GM12878 (cell line): Measurements from ENCODE around the gene APLP2. TPM values are rescaled to one million over a fixed set of nuclear protein-coding genes. Genes with fewer than 3 reads are reported as not detected.

Experiments used
- ATAC-seq: fragments of 200-7000 bp; cut with Tn5 transposase; 3 replicates; pipeline ENCODE4 v1.9.1; 2020; ENCODE audit warnings: mild to moderate bottlenecking, moderate library complexity
- BruUV-seq: library from RNA; stranded (reverse); fragments of 400-500 nt; replicated peaks from 2 replicates; lab custom pipeline; 2021; lab: Mats Ljungman, UMichigan
- CTCF ChIA-PET: fragments of 300-600 bp; sonication (Branson Sonifier 250); formaldehyde crosslinking; extraction: SDS; loops from one replicate; lab custom pipeline; 2021; ENCODE audit warnings: inconsistent platforms; lab: Yijun Ruan, JAX
- POLR2A ChIA-PET: fragments of 350-600 bp; formaldehyde crosslinking; extraction: SDS; loops from one replicate; lab custom pipeline; 2021; ENCODE audit warnings: inconsistent platforms; lab: Charles Lee
- RAD21 ChIA-PET: fragments of 300-600 bp; sonication (Branson Sonifier 250); formaldehyde crosslinking; loops from one replicate; lab custom pipeline; 2023; ENCODE audit warnings: antibody characterized with exemption; ENCODE audit not compliant: unreplicated experiment; lab: Charles Lee
- SMC1A ChIA-PET: fragments of 300-600 bp; sonication (Branson Sonifier 250); formaldehyde crosslinking; loops from one replicate; lab custom pipeline; 2023; ENCODE audit not compliant: unreplicated experiment, uncharacterized antibody; lab: Charles Lee
- DNase-seq: peaks from one replicate; pipeline ENCODE4 v3.0.0-alpha.2; 2011; ENCODE audit warnings: low read depth, low spot score
- FAIRE-seq: peaks from 3 replicates; lab custom pipeline; 2011; peaks lifted over from hg19 to GRCh38; lab: Jason Lieb, UNC
- H2AFZ ChIP-seq: 2 replicates; pipeline ENCODE4 v1.6.0; 2011; ENCODE audit warnings: low read depth, low read length, control low read depth; ENCODE audit not compliant: control insufficient read depth
- H3K27ac ChIP-seq: 2 replicates; pipeline ENCODE4 v1.5.1; 2011; ENCODE audit warnings: control low read depth; ENCODE audit not compliant: control insufficient read depth, insufficient read depth
- H3K27me3 ChIP-seq, 2 experiments: replicated peaks in 1 of 2; 2 replicates each; pipeline versions ENCODE4 v1.6.0 to v1.6.1; 2011; ENCODE audit warnings: low read length in 1 of 2; ENCODE audit not compliant: control insufficient read depth in 2 of 2, insufficient read depth in 2 of 2
- H3K36me3 ChIP-seq, 2 experiments: 2 replicates each; pipeline ENCODE4 v1.5.1; 2011; ENCODE audit warnings: low read length in 1 of 2; ENCODE audit not compliant: control insufficient read depth in 2 of 2, insufficient read depth in 2 of 2
- H3K4me1 ChIP-seq: 2 replicates; pipeline ENCODE4 v1.6.1; 2011; ENCODE audit warnings: mild to moderate bottlenecking, low read length, moderate library complexity, mixed read lengths; ENCODE audit not compliant: control insufficient read depth, insufficient read depth
- H3K4me2 ChIP-seq: 2 replicates; pipeline ENCODE4 v1.6.0; 2011; ENCODE audit warnings: control low read depth; ENCODE audit not compliant: control insufficient read depth, insufficient read depth
- H3K4me3 ChIP-seq: fragments of 200-600 bp; sonication (generic); 2 replicates; pipeline ENCODE4 v1.5.1; 2016
- H3K79me2 ChIP-seq: 2 replicates; pipeline ENCODE4 v1.6.0; 2011; ENCODE audit warnings: low read length; ENCODE audit not compliant: control insufficient read depth, insufficient read depth
- H3K9ac ChIP-seq: 2 replicates; pipeline ENCODE4 v1.8.0; 2011; ENCODE audit warnings: low read length, control low read depth, mixed read lengths; ENCODE audit not compliant: control insufficient read depth, insufficient read depth
- H3K9me3 ChIP-seq: replicated peaks from 3 replicates; pipeline ENCODE4 v1.5.1; 2011; ENCODE audit warnings: mild to moderate bottlenecking, low read length; ENCODE audit not compliant: control insufficient read depth, insufficient read depth
- H4K20me1 ChIP-seq: 2 replicates; pipeline ENCODE4 v1.6.0; 2011; ENCODE audit not compliant: control insufficient read depth, insufficient read depth
- ATF7 ChIP-seq: fragments of 450-650 bp; IDR thresholded peaks from 2 replicates; pipeline ENCODE4 v1.6.1; 2016; ENCODE audit warnings: low read depth, mild to moderate bottlenecking
- BHLHE40 ChIP-seq, 2 experiments: fragments of 450-650 bp in 1 of 2; IDR thresholded peaks; 2 replicates each; pipeline ENCODE4 v1.6.1; 2011 to 2017; ENCODE audit warnings: low read depth in 2 of 2, borderline replicate concordance in 1 of 2, improper control_type of control experiment in 1 of 2, low read length in 1 of 2, mild to moderate bottlenecking in 1 of 2
- BMI1 ChIP-seq: fragments of 450-650 bp; IDR thresholded peaks from 2 replicates; pipeline ENCODE4 v1.6.1; 2016; ENCODE audit warnings: mild to moderate bottlenecking, moderate library complexity, borderline replicate concordance
- CBFB ChIP-seq: IDR thresholded peaks from 2 replicates; pipeline ENCODE4 v1.6.1; 2016; ENCODE audit warnings: antibody characterized with exemption, low read depth
- CBX3 ChIP-seq: fragments of 200-600 bp; sonication (generic); IDR thresholded peaks from 2 replicates; pipeline ENCODE4 v1.6.1; 2016; ENCODE audit warnings: low read depth, borderline replicate concordance
- CEBPB ChIP-seq, 2 experiments: fragments of 150-350 bp in 1 of 2; IDR thresholded peaks; 2 replicates each; pipeline ENCODE4 v1.6.1; 2012 to 2014; ENCODE audit warnings: low read depth in 2 of 2, low read length in 2 of 2, borderline replicate concordance in 1 of 2, inconsistent platforms in 1 of 2
- CREB1 ChIP-seq: IDR thresholded peaks from 2 replicates; pipeline ENCODE4 v1.6.1; 2012; ENCODE audit warnings: low read depth, mild to moderate bottlenecking, inconsistent platforms
- E2F8 ChIP-seq: fragments of 450-650 bp; IDR thresholded peaks from 2 replicates; pipeline ENCODE4 v1.6.1; 2018; ENCODE audit warnings: mild to moderate bottlenecking, low read depth, moderate library complexity; ENCODE audit not compliant: partially characterized antibody
- FOS ChIP-seq: IDR thresholded peaks from 3 replicates; pipeline ENCODE4 v1.6.1; 2011; ENCODE audit warnings: borderline replicate concordance; ENCODE audit not compliant: insufficient read length; ENCODE audit errors: extremely low read depth
- IKZF1 ChIP-seq: fragments of 450-650 bp; conservative IDR thresholded peaks from 2 replicates; pipeline ENCODE4 v1.6.1; 2017; ENCODE audit warnings: antibody characterized with exemption, mild to moderate bottlenecking
- KLF5 ChIP-seq: fragments of 450-650 bp; IDR thresholded peaks from 2 replicates; pipeline ENCODE4 v1.6.1; 2014; ENCODE audit warnings: mild to moderate bottlenecking; ENCODE audit not compliant: partially characterized antibody
- POLR2AphosphoS5 ChIP-seq: IDR thresholded peaks from 2 replicates; pipeline ENCODE4 v1.6.1; 2011; ENCODE audit warnings: mild to moderate bottlenecking, low read length, inconsistent platforms
- RAD21 ChIP-seq: IDR thresholded peaks from 2 replicates; pipeline ENCODE4 v1.6.1; 2011; ENCODE audit warnings: mild to moderate bottlenecking, low read depth, low read length, moderate library complexity; ENCODE audit not compliant: insufficient read depth
- TAF1 ChIP-seq: IDR thresholded peaks from 2 replicates; pipeline ENCODE4 v1.6.1; 2011; ENCODE audit warnings: mild to moderate bottlenecking, low read depth, low read length, borderline replicate concordance
- TCF7 ChIP-seq: IDR thresholded peaks from 2 replicates; pipeline ENCODE4 v1.6.1; 2014; ENCODE audit warnings: antibody characterized with exemption, borderline replicate concordance
- USF2 ChIP-seq: IDR thresholded peaks from 2 replicates; pipeline ENCODE4 v1.6.1; 2011; ENCODE audit warnings: low read depth, low read length, improper control_type of control experiment, borderline replicate concordance
- YBX1 ChIP-seq: fragments of 450-650 bp; IDR thresholded peaks from 2 replicates; pipeline ENCODE4 v1.6.1; 2016; ENCODE audit warnings: antibody characterized with exemption
- ZBED1 ChIP-seq: IDR thresholded peaks from 2 replicates; pipeline ENCODE4 v1.6.1; 2016; ENCODE audit warnings: borderline replicate concordance
- ZBTB4 ChIP-seq: fragments of 450-650 bp; formaldehyde crosslinking; IDR thresholded peaks from 2 replicates; pipeline ENCODE4 v1.4.0; 2022; ENCODE audit warnings: mild to moderate bottlenecking, moderate library complexity
- WGBS: methylation state at CpG from one replicate; pipeline ENCODE4 v1.1.6; 2016; ENCODE audit warnings: low lambda C conversion rate; ENCODE audit not compliant: insufficient replicate concordance, insufficient coverage; ENCODE audit errors: missing lambda C conversion rate; 5-methylcytosine and 5-hydroxymethylcytosine counted together
- in situ Hi-C: fragments of 300-500 bp; cut with MboI; formaldehyde crosslinking; loops from 9 replicates; pipeline ENCODE4 v1.14.3; 2018; ENCODE audit warnings: mixed read lengths
- intact Hi-C: fragments of 100-400 bp; cut with micrococcal nuclease; formaldehyde crosslinking; loops from one replicate; pipeline ENCODE4 v1.14.2; 2022; ENCODE audit not compliant: unreplicated experiment
- polyA plus RNA-seq, 11 experiments: library from polyadenylated mRNA; depleted of rRNA in 4 of 11; unstranded in 6 of 11; stranded (reverse) in 5 of 11; fragments of >200 nt; fragmentation: Nextera tagmentation in 4 of 11; fragmentation: Illumina TruSeq in 1 of 11; extraction: Ambion mirVana in 4 of 11; extraction: Trizol in 1 of 11; gene quantifications; 1 replicate in 1 of 11; 2 replicates in 10 of 11; pipeline versions ENCODE4 v1.2.1 to v1.2.3, GENCODE V29; 2011 to 2016; ENCODE audit warnings: inconsistent platforms in 2 of 11, missing spikeins in 2 of 11, low read depth in 1 of 11
- total RNA-seq, 4 experiments: library from RNA; depleted of rRNA in 3 of 4; stranded (reverse); fragments of >200 nt in 3 of 4; fragmentation: Illumina TruSeq in 1 of 4; extraction: Trizol in 1 of 4; gene quantifications; 2 replicates each; pipeline versions ENCODE4 v1.2.1 to v1.2.3, GENCODE V29; 2013 to 2021

The APLP2 gene
- total and polyA plus RNA-seq, 10 of the 15 experiments (the other 5 are each of a cell fraction or from before 2014, with no cell fraction given), result 2.3 to 38.8 (median 21.3) TPM

GRCh38 chr11:130166457-130166784 lies 96.7 kb downstream of the APLP2 start:
- FAIRE-seq (no peak), ATAC-seq (peak; percentile 89), DNase-seq (no peak)
- no peak overlapping the region for H3K27ac ChIP-seq
- POLR2A ChIA-PET, result interaction anchor here (1.1 to 2.1 kb wide), 2 partner anchors 12 to 19 kb away, joined by 3 to 6 read pairs; no protein-coding TSS in a partner anchor
- H3K36me3 ChIP-seq, result no peaks in the 10 kb centered on the region
- H3K9me3 ChIP-seq, result no peaks in the 10 kb centered on the region
- intact Hi-C loops, result no loop called here
- no peak overlapping the region for H2AFZ ChIP-seq
- H4K20me1 ChIP-seq, result no peaks in the 10 kb centered on the region
- no peak overlapping the region for H3K4me2 ChIP-seq
- no TSS peak for BruUV-seq
- H3K9ac ChIP-seq, result no peak overlapping the region
- H3K27me3 ChIP-seq, result peaks cover 2 to 3% of the 10 kb centered on the region in 2 experiments; a peak in 2 of 4 replicates
- in situ Hi-C loops, result no loop called here
- H3K4me1 ChIP-seq, result no peaks in the 10 kb centered on the region
- no peaks in the 10 kb centered on the region for H3K79me2 ChIP-seq
- RAD21 ChIA-PET, result interaction anchor here (1.0 to 1.5 kb wide), 5 partner anchors 9 to 46 kb away, joined by 3 to 6 read pairs (median 5); no protein-coding TSS in a partner anchor
- CTCF ChIA-PET, result interaction anchor here (1.1 to 1.5 kb wide), 2 partner anchors 16 to 34 kb away, joined by 4 read pairs; no protein-coding TSS in a partner anchor
- SMC1A ChIA-PET, result interaction anchor here (0.9 to 4.6 kb wide), 6 partner anchors 9 to 244 kb away, joined by 3 to 21 read pairs (median 4); no protein-coding TSS in a partner anchor
- WGBS, result 0% methylated on average over 4 of the region's 4 CpGs
- no peak overlapping the region for H3K4me3 ChIP-seq
- TF ChIP-seq IKZF1 (0 out of 2 replicates have a peak, but pooled peaks have one; percentile 16), RAD21 (no peak), KLF5 (no peak), FOS (no peak), CREB1 (peak; percentile 49; the same call in 1 of the 2 replicates), ATF7 (0 out of 2 replicates have a peak, but pooled peaks have one; percentile 20), CBX3 (no peak), E2F8 (no peak), YBX1 (no peak), BHLHE40 (IDR thresholded peaks at IDR 0.05; ENCODE audit: borderline replicate concordance in 1 of 2, low read depth in 2 of 2, low read length in 1 of 2) (peak in 1 of 2 experiments; percentile 27; a peak in 1 of 4 replicates), USF2 (no peak), ZBED1 (no peak), BMI1 (no peak), ZBTB4 (CRISPR knock-in tag) (no peak), CEBPB (IDR thresholded peaks at IDR 0.05; ENCODE audit: borderline replicate concordance in 1 of 2, low read depth in 2 of 2, low read length in 2 of 2) (no peak), POLR2AphosphoS5 (no peak), TAF1 (no peak), TCF7 (no peak), CBFB (no peak)
